ENCODE measurements around the gene SIRT7. TPM values are rescaled to one million over a fixed set of nuclear protein-coding genes. Genes with fewer than 3 reads are reported as not detected.
A peak's percentile ranks its signal among the peaks of the same experiment; 100 is the strongest.

SIRT7 gene
- polyA plus RNA-seq, 1 donor, result 25.2 TPM

- Histone ChIP-seq H3K9me3 (ENCODE audit: control insufficient read depth, low read depth, low read length) (no peaks in the 10 kb centered on the region), H3K27ac (ENCODE audit: low read length) (no peak overlapping the region), H3K27me3 (ENCODE audit: control insufficient read depth, insufficient read depth, low read length) (no peaks in the 10 kb centered on the region), H3K4me1 (ENCODE audit: control insufficient read depth, insufficient read depth, low read length) (peaks cover 15% of the 10 kb centered on the region), H3K36me3 (ENCODE audit: control insufficient read depth, insufficient read depth, low read length) (peaks cover 58% of the 10 kb centered on the region), H3K4me3 (ENCODE audit: low read length) (peak overlapping the region; percentile 75)
- no peak for DNase-seq
- no CpG with 5 or more reads among the region's 40 CpGs for WGBS (ENCODE audit: insufficient coverage, low lambda C conversion rate)
These were observed 26.7 kb downstream of the SIRT7 start for GRCh38 chr17:81891303-81891552.

DNA sequence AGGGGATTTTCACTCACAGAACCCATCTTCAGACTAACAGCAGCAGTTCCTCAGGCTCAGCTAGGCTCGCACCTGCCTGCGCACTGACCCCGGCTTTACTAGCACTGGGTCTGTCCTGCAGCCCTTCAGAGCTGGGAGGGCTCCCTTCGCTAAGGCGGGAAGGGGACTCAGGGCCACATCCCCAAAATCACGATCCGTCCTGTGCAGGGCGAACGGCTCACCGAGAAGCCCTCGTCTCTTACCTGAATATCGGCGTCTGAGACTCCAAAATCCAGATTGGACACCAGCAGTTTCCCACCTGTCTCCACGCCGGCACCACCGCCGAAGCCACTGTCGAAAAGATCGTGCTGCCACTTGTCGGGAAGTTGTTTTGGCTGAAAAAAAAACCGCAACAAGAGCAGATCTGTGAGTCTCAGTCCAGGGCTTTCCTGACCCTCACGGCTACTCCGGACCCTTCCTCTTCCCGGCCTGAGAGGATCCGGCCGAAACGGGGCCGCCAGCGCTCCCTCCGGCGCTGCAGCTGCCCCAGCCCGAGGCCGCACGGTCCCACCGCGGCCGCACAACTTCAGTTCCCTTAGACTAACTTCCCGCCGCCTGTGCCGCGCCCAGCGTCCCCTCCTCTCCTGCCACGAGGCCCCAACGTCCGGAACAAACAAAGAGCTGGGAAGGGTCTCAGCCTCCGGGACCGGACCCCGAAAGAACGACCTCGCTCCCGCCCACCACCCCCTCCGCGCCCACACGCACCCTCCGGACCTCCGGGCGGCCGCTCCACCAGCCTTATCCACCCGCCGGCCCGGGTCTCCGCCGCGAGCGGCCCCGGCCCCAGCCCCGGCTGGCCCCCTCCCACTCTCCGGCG lies 27.3 kb downstream of the SIRT7 start:
- no CpG with 5 or more reads among the region's 69 CpGs for WGBS (ENCODE audit: insufficient coverage, low lambda C conversion rate)
- peaks cover 15% of the 10 kb centered on the region for H3K4me1 ChIP-seq (ENCODE audit: control insufficient read depth, insufficient read depth, low read length)
- no peaks in the 10 kb centered on the region for H3K27me3 ChIP-seq (ENCODE audit: control insufficient read depth, insufficient read depth, low read length)
- H3K4me3 ChIP-seq (ENCODE audit: low read length), result peak overlapping the region; percentile 75
- peaks cover 63% of the 10 kb centered on the region for H3K36me3 ChIP-seq (ENCODE audit: control insufficient read depth, insufficient read depth, low read length)
- H3K27ac ChIP-seq (ENCODE audit: low read length), result peak overlapping the region; percentile 36
- H3K9me3 ChIP-seq (ENCODE audit: control insufficient read depth, low read depth, low read length), result no peaks in the 10 kb centered on the region
- no peak for DNase-seq

- no peak overlapping the region for H3K27ac ChIP-seq (ENCODE audit: low read length)
- no CpG with 5 or more reads among the region's 9 CpGs for WGBS (ENCODE audit: insufficient coverage, low lambda C conversion rate)
- peaks cover 15% of the 10 kb centered on the region for H3K4me1 ChIP-seq (ENCODE audit: control insufficient read depth, insufficient read depth, low read length)
- peak overlapping the region; percentile 7 for H3K4me3 ChIP-seq (ENCODE audit: low read length)
- H3K27me3 ChIP-seq (ENCODE audit: control insufficient read depth, insufficient read depth, low read length), result no peaks in the 10 kb centered on the region
- H3K9me3 ChIP-seq (ENCODE audit: control insufficient read depth, low read depth, low read length), result no peaks in the 10 kb centered on the region
- DNase-seq, result no peak
- peaks cover 67% of the 10 kb centered on the region for H3K36me3 ChIP-seq (ENCODE audit: control insufficient read depth, insufficient read depth, low read length)
These were observed 28.4 kb downstream of the SIRT7 start for GRCh38 chr17:81889602-81890001.

DNA sequence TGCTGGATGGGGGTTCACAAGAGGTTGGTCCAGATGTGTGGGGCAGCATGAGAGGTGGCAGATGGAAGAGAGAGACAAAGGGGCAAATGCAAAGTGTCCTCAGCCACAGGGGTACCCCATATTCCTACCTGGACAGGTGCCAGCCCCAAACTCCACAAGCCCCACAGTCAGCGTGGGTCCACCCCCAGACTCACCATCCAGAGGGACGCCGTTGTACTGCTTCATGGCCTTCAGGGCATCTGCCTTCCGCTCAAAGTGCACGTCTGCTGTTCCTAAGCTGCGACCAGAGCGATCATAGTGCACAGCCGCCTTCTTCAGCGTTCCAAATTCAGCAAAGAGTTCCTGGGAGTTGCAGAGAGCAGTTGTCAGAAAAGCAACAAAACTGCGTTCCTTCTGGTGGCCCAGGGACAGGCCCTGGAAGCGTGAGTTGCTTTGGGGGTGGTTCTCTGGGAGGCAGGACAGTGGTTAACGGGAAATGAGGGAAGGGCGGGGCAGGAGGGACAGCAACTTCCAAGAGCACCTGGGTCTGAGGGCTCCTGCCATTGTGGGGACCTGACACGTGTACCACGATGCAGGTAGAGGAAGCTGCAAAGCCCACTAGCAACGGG lies 28.9 kb downstream of the SIRT7 start:
- no peaks in the 10 kb centered on the region for H3K27me3 ChIP-seq (ENCODE audit: control insufficient read depth, insufficient read depth, low read length)
- WGBS (ENCODE audit: insufficient coverage, low lambda C conversion rate), result 100% methylated on average over 1 of the region's 16 CpGs
- no peaks in the 10 kb centered on the region for H3K9me3 ChIP-seq (ENCODE audit: control insufficient read depth, low read depth, low read length)
- peaks cover 66% of the 10 kb centered on the region for H3K36me3 ChIP-seq (ENCODE audit: control insufficient read depth, insufficient read depth, low read length)
- H3K4me3 ChIP-seq (ENCODE audit: low read length), result no peak overlapping the region
- no peak overlapping the region for H3K27ac ChIP-seq (ENCODE audit: low read length)
- peaks cover 15% of the 10 kb centered on the region for H3K4me1 ChIP-seq (ENCODE audit: control insufficient read depth, insufficient read depth, low read length)
- no peak for DNase-seq

GRCh38 chr17:81888105-81888987 lies 29.6 kb downstream of the SIRT7 start:
- Histone ChIP-seq H3K36me3 (ENCODE audit: control insufficient read depth, insufficient read depth, low read length) (peaks cover 60% of the 10 kb centered on the region), H3K9me3 (ENCODE audit: control insufficient read depth, low read depth, low read length) (no peaks in the 10 kb centered on the region), H3K27ac (ENCODE audit: low read length) (no peak overlapping the region), H3K4me3 (ENCODE audit: low read length) (no peak overlapping the region), H3K27me3 (ENCODE audit: control insufficient read depth, insufficient read depth, low read length) (no peaks in the 10 kb centered on the region), H3K4me1 (ENCODE audit: control insufficient read depth, insufficient read depth, low read length) (peaks cover 15% of the 10 kb centered on the region)
- 100% methylated on average over 1 of the region's 44 CpGs for WGBS (ENCODE audit: insufficient coverage, low lambda C conversion rate)
- no peak for DNase-seq

DNA sequence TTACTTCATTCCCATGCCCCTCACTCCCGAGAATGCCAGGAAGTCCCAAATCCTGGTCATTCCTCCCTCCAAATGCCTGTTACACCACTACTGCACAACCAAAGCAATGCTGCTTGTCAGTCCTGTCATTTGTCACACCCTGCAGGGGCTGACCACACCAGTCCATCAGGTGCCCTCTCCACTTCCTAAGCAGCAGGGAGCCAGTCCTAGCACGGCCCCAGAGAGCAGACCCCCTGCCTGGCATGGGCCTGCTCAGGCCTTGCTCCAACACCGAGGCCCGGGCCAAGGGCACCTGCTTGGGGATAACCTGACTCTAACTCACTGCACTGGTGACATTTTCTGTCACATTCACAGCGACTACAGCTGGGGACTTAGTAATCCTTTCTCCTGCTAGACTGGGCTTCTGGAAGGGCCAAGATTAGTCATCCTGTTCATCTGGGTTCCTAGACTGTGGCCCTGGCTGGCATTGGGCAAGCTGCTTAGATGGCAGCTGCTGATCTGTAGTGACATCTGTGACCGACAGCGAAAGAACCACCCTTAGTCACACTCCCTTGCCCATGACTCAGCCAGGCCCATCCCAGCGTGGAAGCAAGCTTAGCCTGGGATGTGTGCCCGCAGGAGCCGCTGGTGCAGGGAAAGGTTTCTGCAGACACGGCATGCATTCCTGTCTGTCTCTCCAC lies 32.0 kb downstream of the SIRT7 start:
- DNase-seq, result no peak
- Histone ChIP-seq H3K9me3 (ENCODE audit: control insufficient read depth, low read depth, low read length) (no peaks in the 10 kb centered on the region), H3K27me3 (ENCODE audit: control insufficient read depth, insufficient read depth, low read length) (no peaks in the 10 kb centered on the region), H3K27ac (ENCODE audit: low read length) (no peak overlapping the region), H3K36me3 (ENCODE audit: control insufficient read depth, insufficient read depth, low read length) (peaks cover 64% of the 10 kb centered on the region), H3K4me3 (ENCODE audit: low read length) (no peak overlapping the region), H3K4me1 (ENCODE audit: control insufficient read depth, insufficient read depth, low read length) (peaks cover 12% of the 10 kb centered on the region)
- no CpG with 5 or more reads among the region's 11 CpGs for WGBS (ENCODE audit: insufficient coverage, low lambda C conversion rate)

- WGBS (ENCODE audit: insufficient coverage, low lambda C conversion rate), result no CpG with 5 or more reads among the region's 10 CpGs
These were observed 32.5 kb downstream of the SIRT7 start for GRCh38 chr17:81885454-81885853.

DNA sequence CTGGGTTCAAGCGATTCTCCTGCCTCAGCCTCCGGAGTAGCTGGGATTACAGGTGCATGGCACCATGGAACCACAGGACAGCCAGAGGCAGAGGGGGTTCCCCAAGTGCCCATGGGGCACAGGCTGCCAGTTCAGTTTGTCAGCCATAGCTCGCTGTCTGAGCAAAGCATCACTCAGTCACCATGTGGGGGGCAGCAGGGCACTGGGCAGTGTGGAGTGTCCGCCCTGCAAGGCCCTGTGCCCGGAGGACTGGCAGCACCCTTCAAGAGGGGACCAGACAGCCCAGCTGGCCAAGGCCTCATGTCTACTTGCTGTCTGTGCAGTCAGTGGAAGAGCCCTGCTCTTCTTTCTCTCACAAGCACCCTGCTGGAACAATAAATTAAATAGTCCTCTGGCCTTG lies 33.0 kb downstream of the SIRT7 start:
- Histone ChIP-seq H3K27ac (ENCODE audit: low read length) (no peak overlapping the region), H3K36me3 (ENCODE audit: control insufficient read depth, insufficient read depth, low read length) (peaks cover 65% of the 10 kb centered on the region), H3K4me3 (ENCODE audit: low read length) (no peak overlapping the region), H3K9me3 (ENCODE audit: control insufficient read depth, low read depth, low read length) (no peaks in the 10 kb centered on the region), H3K4me1 (ENCODE audit: control insufficient read depth, insufficient read depth, low read length) (peaks cover 5% of the 10 kb centered on the region), H3K27me3 (ENCODE audit: control insufficient read depth, insufficient read depth, low read length) (no peaks in the 10 kb centered on the region)
- WGBS (ENCODE audit: insufficient coverage, low lambda C conversion rate), result no CpG with 5 or more reads among the region's 5 CpGs
- no peak for DNase-seq

More at GRCh38 chr17:81885454-81885853, 32.5 kb downstream of the SIRT7 start:
- no peaks in the 10 kb centered on the region for H3K9me3 ChIP-seq (ENCODE audit: control insufficient read depth, low read depth, low read length)
- no peak overlapping the region for H3K4me3 ChIP-seq (ENCODE audit: low read length)
- H3K27ac ChIP-seq (ENCODE audit: low read length), result no peak overlapping the region
- H3K4me1 ChIP-seq (ENCODE audit: control insufficient read depth, insufficient read depth, low read length), result peaks cover 10% of the 10 kb centered on the region
- DNase-seq, result no peak
- no peaks in the 10 kb centered on the region for H3K27me3 ChIP-seq (ENCODE audit: control insufficient read depth, insufficient read depth, low read length)
- peaks cover 66% of the 10 kb centered on the region for H3K36me3 ChIP-seq (ENCODE audit: control insufficient read depth, insufficient read depth, low read length)

GRCh38 chr17:81884520-81884919 lies 33.5 kb downstream of the SIRT7 start:
- no peaks in the 10 kb centered on the region for H3K27me3 ChIP-seq (ENCODE audit: control insufficient read depth, insufficient read depth, low read length)
- no peak overlapping the region for H3K4me3 ChIP-seq (ENCODE audit: low read length)
- H3K9me3 ChIP-seq (ENCODE audit: control insufficient read depth, low read depth, low read length), result no peaks in the 10 kb centered on the region
- WGBS (ENCODE audit: insufficient coverage, low lambda C conversion rate), result no CpG with 5 or more reads among the region's 11 CpGs
- H3K27ac ChIP-seq (ENCODE audit: low read length), result no peak overlapping the region
- no peak for DNase-seq
- peaks cover under 1% of the 10 kb centered on the region for H3K4me1 ChIP-seq (ENCODE audit: control insufficient read depth, insufficient read depth, low read length)
- H3K36me3 ChIP-seq (ENCODE audit: control insufficient read depth, insufficient read depth, low read length), result peaks cover 65% of the 10 kb centered on the region

GRCh38 chr17:81879121-81879520 lies 38.9 kb downstream of the SIRT7 start:
- no peak overlapping the region for H3K27ac ChIP-seq (ENCODE audit: low read length)
- DNase-seq, result no peak
- no peak overlapping the region for H3K4me3 ChIP-seq (ENCODE audit: low read length)
- H3K4me1 ChIP-seq (ENCODE audit: control insufficient read depth, insufficient read depth, low read length), result no peaks in the 10 kb centered on the region
- no peaks in the 10 kb centered on the region for H3K27me3 ChIP-seq (ENCODE audit: control insufficient read depth, insufficient read depth, low read length)
- H3K9me3 ChIP-seq (ENCODE audit: control insufficient read depth, low read depth, low read length), result no peaks in the 10 kb centered on the region
- H3K36me3 ChIP-seq (ENCODE audit: control insufficient read depth, insufficient read depth, low read length), result peaks cover 24% of the 10 kb centered on the region
- WGBS (ENCODE audit: insufficient coverage, low lambda C conversion rate), result no CpG with 5 or more reads among the region's 5 CpGs
